Cerebellar nuclear complex (tissue), 1 donor: ENCODE data around the gene TIMP2.
"Not testable (repeated sequence)": the region's sequence is repeated elsewhere in the genome, so short reads cannot be mapped to it uniquely, and the experiment has no call there.

Experiments
- DNase-seq, 2 experiments: peaks; one replicate each; lab custom pipeline; 2025; lab: John Stamatoyannopoulos, UW

The TIMP2 gene

DNA sequence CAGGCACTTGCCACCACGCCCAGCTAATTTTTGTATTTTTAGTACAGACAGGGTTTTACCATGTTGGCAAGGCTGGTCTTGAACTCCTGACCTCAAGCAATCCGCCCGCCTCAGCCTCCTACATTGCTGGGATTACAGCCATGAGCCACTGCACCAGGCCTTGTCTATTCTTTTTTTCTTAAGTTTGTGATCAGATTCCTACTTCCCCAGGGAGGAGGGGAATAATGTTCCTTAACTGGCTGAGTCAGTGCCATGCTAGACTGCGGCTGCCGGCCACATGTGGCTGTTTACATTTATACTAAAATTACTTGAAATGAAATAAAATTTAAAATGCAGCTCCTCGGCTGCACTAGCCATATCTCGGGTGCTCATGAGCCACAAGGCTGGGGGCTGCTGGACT, 56.8 kb downstream of the TIMP2 start:
- no peak for DNase-seq

DNA sequence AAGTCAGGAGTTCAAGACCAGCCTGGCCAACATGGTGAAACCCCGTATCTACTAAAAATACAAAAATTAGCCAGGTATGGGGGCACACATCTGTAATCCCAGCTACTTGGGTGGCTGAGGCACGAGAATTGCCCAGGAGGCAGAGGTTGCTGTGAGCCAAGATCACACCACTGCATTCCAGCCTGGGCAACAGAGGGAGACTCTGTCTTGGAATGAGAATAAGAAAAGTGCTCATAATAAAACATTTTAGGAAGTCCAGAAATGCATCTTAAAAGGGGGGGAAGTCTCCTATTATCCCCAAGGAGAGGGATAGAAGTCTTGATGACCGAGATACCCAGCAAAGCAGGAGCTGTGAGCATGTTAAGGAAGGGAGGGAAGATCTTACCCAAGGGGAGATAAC, 58.1 kb downstream of the TIMP2 start:
- DNase-seq: not testable (repeated sequence)

DNA sequence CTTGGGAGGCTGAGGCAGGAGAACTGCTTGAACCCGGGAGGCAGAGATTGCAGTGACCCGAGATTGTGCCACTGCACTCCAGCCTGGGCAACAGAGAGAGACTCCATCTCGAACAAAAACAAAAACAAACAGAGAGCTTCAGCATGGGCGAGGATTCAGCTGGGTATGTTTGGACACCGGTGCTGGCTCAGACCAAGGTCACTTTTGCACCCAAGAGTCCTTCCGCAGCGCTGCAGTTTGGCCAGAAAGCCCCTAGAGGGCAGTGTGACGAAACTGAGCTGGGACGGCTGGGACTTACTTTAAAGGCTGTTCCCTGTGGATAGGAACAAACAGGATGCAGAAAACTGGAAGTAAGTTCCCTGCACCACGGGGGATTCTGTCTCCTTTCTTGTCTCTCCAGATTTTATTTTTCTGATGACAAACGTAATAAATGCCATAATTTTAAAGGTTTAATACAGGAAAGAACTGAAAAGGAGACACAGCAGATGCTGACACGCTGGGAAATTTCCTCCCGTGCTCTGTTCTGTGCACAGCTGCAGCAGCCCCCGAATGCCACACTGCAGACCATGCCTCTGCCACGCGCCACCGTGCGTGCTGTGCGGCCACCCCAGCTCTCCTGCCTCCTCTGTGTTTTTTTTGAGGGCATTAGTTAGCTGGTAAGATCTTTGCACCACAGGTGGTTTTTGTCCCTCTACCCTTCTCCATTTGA, 59.4 kb downstream of the TIMP2 start:
- peak in 1 of 2 experiments; percentile 73 for DNase-seq

- no peak for DNase-seq
These were observed 61.1 kb downstream of the TIMP2 start for GRCh38 chr17:78864117-78864516.

- DNase-seq: no peak
These were observed 62.8 kb downstream of the TIMP2 start for GRCh38 chr17:78862073-78863023.

- no peak for DNase-seq
These were observed 64.0 kb downstream of the TIMP2 start for GRCh38 chr17:78861229-78861628.

DNA sequence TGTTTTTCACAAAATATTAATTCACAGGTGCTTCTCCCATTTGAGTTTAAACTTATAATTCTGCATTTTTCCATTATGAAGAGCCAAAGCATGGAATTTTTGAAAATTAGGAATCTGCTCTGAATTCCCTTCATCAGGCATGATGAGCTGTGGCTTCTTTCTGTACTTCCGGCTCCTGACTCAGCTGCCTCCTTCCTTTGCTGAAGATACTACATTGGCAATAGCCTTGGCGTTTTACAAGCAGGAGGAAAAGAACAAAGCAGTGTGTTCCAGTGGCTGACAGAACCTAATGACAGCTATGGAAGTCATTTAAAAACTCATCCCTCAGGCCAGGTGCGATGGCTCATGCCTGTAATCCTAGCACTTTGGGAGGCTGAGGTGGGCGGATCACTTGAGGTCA, 66.1 kb downstream of the TIMP2 start:
- no peak for DNase-seq

GRCh38 chr17:78857266-78857665, 67.9 kb downstream of the TIMP2 start:
- DNase-seq: no peak

- DNase-seq: no peak
These were observed 69.5 kb downstream of the TIMP2 start for GRCh38 chr17:78855561-78856165.

DNA sequence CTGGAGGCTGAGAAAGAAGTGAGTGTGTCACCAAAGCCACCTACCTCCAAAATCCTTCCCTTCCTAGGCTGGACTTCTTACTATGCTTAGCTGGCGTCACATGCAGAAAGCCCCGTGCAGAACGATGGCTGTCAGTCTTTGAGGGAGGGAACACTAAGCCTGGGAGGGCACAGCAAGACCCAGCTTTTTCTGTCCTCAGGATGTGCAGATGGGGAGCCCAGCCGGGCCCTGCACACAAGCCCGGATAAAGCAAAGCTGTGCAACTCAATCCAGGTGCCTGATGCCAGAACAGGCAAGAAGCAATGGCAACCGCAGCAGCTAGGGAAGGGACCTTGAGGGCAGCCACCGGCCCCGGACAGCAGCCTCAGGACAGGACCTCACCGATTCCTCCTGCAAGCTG, 70.7 kb downstream of the TIMP2 start:
- no peak for DNase-seq

- no peak for DNase-seq
These were observed 71.2 kb downstream of the TIMP2 start for GRCh38 chr17:78853926-78854394.

- DNase-seq: no peak
These were observed 72.5 kb downstream of the TIMP2 start for GRCh38 chr17:78852709-78853121.

DNA sequence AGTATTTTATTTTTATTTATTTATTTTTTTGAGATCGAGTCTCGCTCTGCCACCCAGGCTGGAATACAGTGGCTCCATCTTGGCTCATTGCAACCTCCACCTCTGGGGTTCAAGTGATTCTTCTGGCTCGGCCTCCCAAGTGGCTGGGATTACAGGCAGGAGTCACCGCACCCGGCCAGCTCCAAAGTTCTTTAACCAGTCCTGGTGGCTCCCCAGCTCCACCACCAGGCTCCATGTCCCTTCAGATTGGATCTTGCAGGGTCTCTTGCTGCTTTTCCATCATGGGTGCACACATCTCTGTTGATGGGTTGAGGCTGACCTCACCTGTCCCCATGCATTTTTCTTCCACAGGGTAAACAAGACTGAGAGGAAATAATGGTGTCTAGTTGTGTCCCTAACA, 76.2 kb downstream of the TIMP2 start:
- DNase-seq: no peak

DNA sequence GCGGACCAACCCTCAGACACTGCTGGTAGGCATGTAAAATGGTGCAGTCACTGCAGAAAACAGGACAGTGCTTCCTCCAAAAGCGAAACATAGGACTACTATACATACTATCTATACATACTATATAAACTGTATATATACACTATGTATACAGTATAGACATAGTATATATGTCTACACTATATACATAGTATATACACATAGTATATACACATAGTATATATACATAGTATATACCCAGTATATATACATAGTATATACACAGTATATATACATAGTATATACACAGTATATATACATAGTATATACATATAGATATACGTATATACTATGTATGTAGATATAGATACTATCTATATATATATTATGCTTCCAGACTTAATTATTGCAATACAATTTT, 78.1 kb downstream of the TIMP2 start:
- DNase-seq: no peak

DNA sequence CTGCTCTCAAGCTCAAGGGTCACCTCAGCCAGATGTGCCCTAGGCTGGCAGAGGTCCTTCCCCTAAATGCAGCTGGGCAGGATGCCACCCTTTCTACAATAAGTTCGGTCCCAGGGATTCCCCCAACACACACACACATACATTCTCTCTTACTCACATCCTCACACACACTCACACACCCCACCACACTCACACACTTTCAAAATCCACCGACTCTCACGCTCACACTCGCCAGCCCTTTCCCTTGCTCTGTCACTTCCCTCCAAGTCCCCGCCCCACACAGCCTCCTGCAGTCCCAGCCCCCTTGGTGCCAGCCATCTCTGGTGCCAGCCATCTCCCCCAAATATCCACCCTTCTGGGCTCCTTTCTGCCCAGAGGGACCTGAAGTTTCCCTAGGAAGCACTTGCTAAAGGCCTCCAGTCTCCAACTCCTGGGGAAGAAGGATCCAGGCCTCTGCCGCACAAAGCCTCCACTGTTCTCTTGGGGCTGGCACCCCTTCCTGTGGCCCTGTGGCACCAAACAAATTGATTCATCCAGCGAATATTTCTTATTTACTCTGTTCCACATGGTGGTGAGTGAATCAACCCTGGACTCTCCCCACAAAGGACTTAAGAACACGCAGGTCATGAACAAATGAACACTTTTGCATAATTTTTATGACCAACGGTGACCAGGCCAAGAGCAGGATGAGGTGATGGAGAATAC, 80.7 kb downstream of the TIMP2 start:
- no peak for DNase-seq

- DNase-seq: no peak
These were observed 82.2 kb downstream of the TIMP2 start for GRCh38 chr17:78842881-78843565.

GRCh38 chr17:78840780-78841611, 84.2 kb downstream of the TIMP2 start, which contains the start of gene USP36:
Gene USP36, minus strand, starts transcription at chr17:78840814. Its CDS starts 4,451 bp downstream, at chr17:78836363.
- peak; percentile 93 to 94 for DNase-seq

DNA sequence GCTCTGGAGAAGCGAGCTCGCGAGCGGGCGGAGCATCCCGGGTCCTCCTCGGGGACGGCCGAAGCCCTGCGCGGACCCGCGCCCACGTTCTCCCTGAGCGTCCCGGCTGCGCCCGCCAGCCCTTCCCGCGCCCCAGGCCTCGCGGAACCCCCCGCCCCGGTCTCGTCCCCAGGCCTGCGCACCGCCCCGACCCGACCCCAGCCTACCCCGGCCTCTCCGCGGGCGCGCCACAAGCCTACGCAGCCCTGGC, 84.7 kb downstream of the TIMP2 start:
- DNase-seq: no peak

DNA sequence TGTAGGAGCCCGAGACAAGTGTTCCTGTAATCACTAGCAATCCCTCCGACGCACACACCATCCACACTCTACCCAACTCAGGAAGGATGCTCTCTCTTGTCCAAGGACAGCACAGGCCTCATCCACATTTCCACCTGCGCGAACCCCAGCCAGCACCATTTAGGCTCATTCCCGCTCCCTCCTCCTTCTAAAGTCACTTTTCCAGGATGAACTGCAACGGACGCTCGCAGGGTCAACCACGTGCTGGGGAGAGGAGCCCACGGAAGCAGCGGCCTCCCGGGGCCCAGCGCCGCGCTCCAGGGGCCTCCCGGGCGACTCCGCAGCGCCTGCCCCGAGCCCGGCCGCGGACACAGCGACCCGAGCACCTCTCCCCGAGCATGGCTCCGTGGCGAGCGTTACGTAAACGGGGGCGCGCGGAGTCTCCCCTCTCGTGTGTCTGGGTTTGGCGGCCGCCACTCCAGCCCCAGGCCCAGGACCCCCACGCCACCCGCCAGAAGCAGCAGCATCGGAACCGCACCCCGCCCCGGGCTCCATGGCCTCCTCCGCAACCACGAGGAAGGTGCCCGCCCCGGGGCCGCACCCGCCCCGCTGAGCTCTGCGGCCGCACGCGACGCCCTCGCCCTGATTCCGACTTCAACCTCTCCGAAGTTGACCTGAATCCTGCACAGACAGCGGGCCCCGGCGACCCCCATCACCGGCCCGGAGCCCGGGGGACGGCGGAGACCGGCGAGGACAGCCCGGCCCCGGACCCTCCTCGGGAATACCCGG, 85.2 kb downstream of the TIMP2 start:
- DNase-seq: no peak

DNA sequence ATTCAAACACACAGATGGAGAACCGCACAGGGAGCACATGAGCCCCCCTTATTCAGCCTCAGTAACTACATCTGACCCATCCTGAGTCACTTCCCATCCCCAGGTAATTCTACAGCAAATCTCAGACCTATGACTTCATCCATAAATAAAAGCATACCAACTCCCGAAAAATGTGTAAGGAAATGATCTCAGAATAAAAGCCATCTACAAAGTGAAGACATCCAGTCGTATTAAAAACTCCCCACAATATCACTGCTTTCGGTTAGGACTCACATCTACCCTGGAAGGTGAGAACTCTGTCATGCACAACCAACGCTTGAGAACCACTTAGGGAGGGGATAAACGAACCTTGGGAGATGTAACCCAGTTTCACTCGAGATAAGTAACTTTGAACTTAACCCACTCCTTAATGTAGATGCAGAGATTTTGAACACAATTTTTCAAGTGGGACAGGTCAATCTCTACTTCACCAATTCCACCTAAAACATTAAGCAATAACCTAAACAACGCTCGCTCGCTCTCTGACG, 85.9 kb downstream of the TIMP2 start:
- DNase-seq: no peak
